GM21723 (cell line): ENCODE data around the gene COLGALT1.
"Not testable (repeated sequence)": the region's sequence is repeated elsewhere in the genome, so short reads cannot be mapped to it uniquely, and the experiment has no call there.

Experiments used
- ATAC-seq: cut with Tn5 transposase; IDR thresholded peaks from one replicate; pipeline ENCODE4 v1.9.1; 2021; ENCODE audit warnings: mild to moderate bottlenecking, moderate library complexity; ENCODE audit not compliant: unreplicated experiment

The COLGALT1 gene

GRCh38 chr19:17555480-17555928, at the start of gene COLGALT1:
COLGALT1 (plus strand) TSS chr19:17555649; CDS start chr19:17555714, 65 bp downstream.
- peak; percentile 79 for ATAC-seq

- no peak for ATAC-seq
These were observed 48.7 kb upstream of the COLGALT1 start for GRCh38 chr19:17506745-17507144.

- not testable (repeated sequence) for ATAC-seq
These were observed 46.9 kb upstream of the COLGALT1 start for GRCh38 chr19:17508558-17508933.

- no peak for ATAC-seq
These were observed 45.0 kb upstream of the COLGALT1 start for GRCh38 chr19:17510220-17510993.

GRCh38 chr19:17511724-17512573, 43.5 kb upstream of the COLGALT1 start:
- peak; percentile 57 for ATAC-seq

GRCh38 chr19:17512574-17512939, 42.9 kb upstream of the COLGALT1 start:
- ATAC-seq: peak; percentile 2

- no peak for ATAC-seq
These were observed 39.9 kb upstream of the COLGALT1 start for GRCh38 chr19:17515408-17516149.

- ATAC-seq: no peak
These were observed 37.6 kb upstream of the COLGALT1 start for GRCh38 chr19:17517898-17518297.

GRCh38 chr19:17518654-17519053, 36.8 kb upstream of the COLGALT1 start:
- not testable (repeated sequence) for ATAC-seq

GRCh38 chr19:17519967-17520366, 35.5 kb upstream of the COLGALT1 start:
- ATAC-seq: no peak

GRCh38 chr19:17520865-17521264, 34.6 kb upstream of the COLGALT1 start:
- no peak for ATAC-seq

- ATAC-seq: peak; percentile 79
These were observed 32.2 kb upstream of the COLGALT1 start for GRCh38 chr19:17522988-17523872.

- no peak for ATAC-seq
These were observed 30.8 kb upstream of the COLGALT1 start for GRCh38 chr19:17524651-17525050.

GRCh38 chr19:17525141-17525540, 30.3 kb upstream of the COLGALT1 start:
- no peak for ATAC-seq

GRCh38 chr19:17526922-17527321, 28.5 kb upstream of the COLGALT1 start:
- ATAC-seq: no peak

GRCh38 chr19:17527326-17527725, 28.1 kb upstream of the COLGALT1 start:
- ATAC-seq: no peak

- no peak for ATAC-seq
These were observed 26.8 kb upstream of the COLGALT1 start for GRCh38 chr19:17528610-17529009.

GRCh38 chr19:17529239-17530158, 25.9 kb upstream of the COLGALT1 start:
- ATAC-seq: no peak

- no peak for ATAC-seq
These were observed 24.9 kb upstream of the COLGALT1 start for GRCh38 chr19:17530586-17530985.
